K562 treated with DMSO at 1 percent for 24 hours (cell line): ENCODE measurements around the gene STARD10. TPM values are rescaled to one million over a fixed set of nuclear protein-coding genes. Genes with fewer than 3 reads are reported as not detected.

Experiments
- total RNA-seq: library from RNA; unstranded; fragments of 300-600 nt; gene quantifications from 2 replicates; pipeline ENCODE4 v1.2.3, GENCODE V29; 2022; ENCODE audit warnings: low read depth; ENCODE audit not compliant: insufficient read depth

Gene STARD10, protein sequence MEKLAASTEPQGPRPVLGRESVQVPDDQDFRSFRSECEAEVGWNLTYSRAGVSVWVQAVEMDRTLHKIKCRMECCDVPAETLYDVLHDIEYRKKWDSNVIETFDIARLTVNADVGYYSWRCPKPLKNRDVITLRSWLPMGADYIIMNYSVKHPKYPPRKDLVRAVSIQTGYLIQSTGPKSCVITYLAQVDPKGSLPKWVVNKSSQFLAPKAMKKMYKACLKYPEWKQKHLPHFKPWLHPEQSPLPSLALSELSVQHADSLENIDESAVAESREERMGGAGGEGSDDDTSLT
- 143 and 179 TPM in 2 replicates for total RNA-seq

DNA sequence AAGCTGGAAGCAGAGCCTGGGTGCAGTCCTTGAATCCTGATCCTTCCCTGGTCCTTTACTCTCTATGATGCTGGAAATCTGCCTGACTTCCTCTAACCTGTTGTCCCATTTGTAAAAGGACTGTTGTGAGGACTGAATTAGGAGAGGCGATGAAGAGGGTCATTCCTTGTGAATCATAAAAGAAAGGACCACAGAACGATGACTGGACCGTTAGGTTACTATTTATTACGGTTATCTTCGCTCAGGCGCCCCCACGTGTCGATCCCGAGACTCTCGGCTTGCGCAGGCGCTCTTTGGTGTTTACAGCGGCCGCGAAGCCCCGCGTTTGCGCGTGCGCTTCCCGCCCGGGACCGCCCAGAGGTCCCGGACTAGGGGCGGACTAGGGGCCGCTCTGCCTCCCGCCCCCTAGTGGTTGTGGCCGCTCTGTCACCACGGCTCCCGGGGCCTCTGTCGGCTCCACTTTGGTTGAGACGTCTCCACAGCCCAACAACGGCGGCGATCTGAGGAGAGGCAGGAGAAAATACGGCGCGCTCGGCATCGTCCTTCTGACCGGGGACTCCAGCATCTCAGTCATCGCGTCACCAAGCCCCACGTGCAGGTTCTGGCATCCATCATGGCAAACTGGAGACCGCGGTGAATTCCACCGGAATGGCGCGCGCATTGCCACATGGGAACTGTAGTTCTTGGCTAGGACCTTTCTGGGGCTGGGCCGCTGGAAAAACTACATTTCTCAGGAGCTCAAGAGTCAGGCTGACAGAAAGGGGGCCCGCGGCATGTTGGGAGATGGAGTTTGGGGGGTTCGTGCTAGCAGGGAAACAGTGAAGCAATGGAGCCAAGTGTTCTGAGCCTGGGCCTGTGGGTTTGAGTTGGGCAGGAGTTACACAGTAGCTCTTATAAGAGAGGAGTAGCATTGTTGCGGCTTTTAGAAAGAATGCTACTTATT is at the start of gene STARD10:
TSS of gene STARD10 (minus strand) at position 623 of the 943 bp plus-strand sequence. CDS start 12,866 bp downstream, outside the sequence.

GRCh38 chr11:72814286-72815109 is 20.7 kb upstream of the STARD10 start, which contains the start of gene ATG16L2:
ATG16L2 (plus strand) TSS chr11:72814411; CDS start chr11:72814446, 35 bp downstream.

GRCh38 chr11:72752088-72752914 is 41.5 kb downstream of the STARD10 start, which contains the start of gene ARAP1:
ARAP1 (minus strand) TSS chr11:72752408; CDS start chr11:72727128, 25,280 bp downstream.

Other genes with a start within 250 kb of the STARD10 start
- not detected in 2 replicates for gene PDE2A, start 119.6 kb downstream of the STARD10 start, total RNA-seq
- gene ARAP1, start 41.6 kb downstream of the STARD10 start, total RNA-seq, result 104 and 114 TPM in 2 replicates
- gene ATG16L2, start 20.4 kb upstream of the STARD10 start, total RNA-seq, result 19.8 and 29.0 TPM in 2 replicates